Liver (tissue), 9 donors: Measurements from ENCODE around the gene SPATS2L. TPM values are rescaled to one million over a fixed set of nuclear protein-coding genes. Genes with fewer than 3 reads are reported as not detected.

ENCODE experiments used
- DNase-seq: peaks from one replicate; pipeline ENCODE4 v3.0.0-alpha.2; 2017; ENCODE audit warnings: low spot score
- H3K27ac ChIP-seq, 2 donors: one replicate each; pipeline ENCODE4 v1.7.0; 2013; ENCODE audit warnings: inconsistent platforms in 2 of 2, low read length in 2 of 2, control low read depth in 1 of 2, low read depth in 1 of 2, mild to moderate bottlenecking in 1 of 2
- H3K27me3 ChIP-seq, 4 donors: one replicate each; pipeline versions ENCODE4 v1.6.1 to v1.7.0; 2013; ENCODE audit warnings: low read length in 3 of 4, inconsistent platforms in 1 of 4, mild to moderate bottlenecking in 1 of 4, moderate library complexity in 1 of 4; ENCODE audit not compliant: control insufficient read depth in 4 of 4, insufficient read depth in 4 of 4
- H3K36me3 ChIP-seq, 4 donors: one replicate each; pipeline versions ENCODE4 v1.6.1 to v1.7.0; 2013; ENCODE audit warnings: low read length in 3 of 4, mild to moderate bottlenecking in 3 of 4, low read depth in 1 of 4, moderate library complexity in 1 of 4; ENCODE audit not compliant: control insufficient read depth in 4 of 4, insufficient read depth in 3 of 4
- H3K4me1 ChIP-seq, 4 donors: one replicate each; pipeline versions ENCODE4 v1.6.1 to v1.7.0; 2013; ENCODE audit warnings: low read length in 3 of 4, mild to moderate bottlenecking in 3 of 4, moderate library complexity in 1 of 4; ENCODE audit not compliant: control insufficient read depth in 4 of 4, insufficient read depth in 4 of 4
- H3K4me3 ChIP-seq, 3 donors: one replicate each; pipeline versions ENCODE4 v1.6.1 to v1.7.0; 2013; ENCODE audit warnings: low read length in 3 of 3, control low read depth in 1 of 3, low read depth in 1 of 3, mild to moderate bottlenecking in 1 of 3
- H3K9ac ChIP-seq, 2 donors: one replicate each; pipeline ENCODE4 v1.7.0; 2013; ENCODE audit warnings: low read length in 2 of 2, mild to moderate bottlenecking in 2 of 2, moderate library complexity in 2 of 2, control low read depth in 1 of 2, low read depth in 1 of 2
- H3K9me3 ChIP-seq, 4 donors: one replicate each; pipeline versions ENCODE4 v1.6.1 to v1.7.0; 2013; ENCODE audit warnings: low read length in 3 of 4; ENCODE audit not compliant: control insufficient read depth in 4 of 4
- ATF3 ChIP-seq: IDR thresholded peaks from 2 replicates; pipeline ENCODE4 v1.6.1; 2016; ENCODE audit warnings: antibody characterized with exemption
- CTCF ChIP-seq: fragments of 150-350 bp; IDR thresholded peaks from 2 replicates; pipeline ENCODE4 v1.5.1; 2017; ENCODE audit warnings: improper control_type of control experiment, low read depth, low read length; ENCODE audit not compliant: missing input control
- EGR1 ChIP-seq, 2 donors: IDR thresholded peaks; 2 replicates each; pipeline ENCODE4 v1.6.1; 2016 to 2018; ENCODE audit warnings: antibody characterized with exemption in 2 of 2, low read depth in 2 of 2
- FOXA1 ChIP-seq: IDR thresholded peaks from 2 replicates; pipeline ENCODE4 v1.6.1; 2016; ENCODE audit warnings: antibody characterized with exemption
- FOXA2 ChIP-seq: IDR thresholded peaks from 2 replicates; pipeline ENCODE4 v1.6.1; 2016; ENCODE audit warnings: antibody characterized with exemption
- GABPA ChIP-seq, 2 donors: IDR thresholded peaks in 1 of 2; conservative IDR thresholded peaks in 1 of 2; 2 replicates each; pipeline ENCODE4 v1.6.1; 2016; ENCODE audit warnings: antibody characterized with exemption in 2 of 2, mild to moderate bottlenecking in 1 of 2, moderate library complexity in 1 of 2
- HNF4A ChIP-seq, 2 donors: conservative IDR thresholded peaks; 2 replicates each; pipeline ENCODE4 v1.6.1; 2016; ENCODE audit warnings: antibody characterized with exemption in 2 of 2, mild to moderate bottlenecking in 2 of 2
- HNF4G ChIP-seq: IDR thresholded peaks from 2 replicates; pipeline ENCODE4 v1.6.1; 2016; ENCODE audit warnings: antibody characterized with exemption
- JUND ChIP-seq, 2 donors: IDR thresholded peaks; 2 replicates each; pipeline ENCODE4 v1.6.1; 2016; ENCODE audit warnings: antibody characterized with exemption in 2 of 2
- NR2F2 ChIP-seq: IDR thresholded peaks from 2 replicates; pipeline ENCODE4 v1.6.1; 2016; ENCODE audit warnings: antibody characterized with exemption
- RAD21 ChIP-seq, 2 donors: IDR thresholded peaks; 2 replicates each; pipeline ENCODE4 v1.6.1; 2016; ENCODE audit warnings: antibody characterized with exemption in 2 of 2, mild to moderate bottlenecking in 2 of 2
- REST ChIP-seq: IDR thresholded peaks from 2 replicates; pipeline ENCODE4 v1.6.1; 2016; ENCODE audit warnings: antibody characterized with exemption, mild to moderate bottlenecking
- RXRA ChIP-seq, 2 donors: IDR thresholded peaks; 2 replicates each; pipeline ENCODE4 v1.6.1; 2017 to 2018; ENCODE audit warnings: antibody characterized with exemption in 2 of 2, mild to moderate bottlenecking in 1 of 2
- SP1 ChIP-seq: IDR thresholded peaks from 2 replicates; pipeline ENCODE4 v1.6.1; 2018; ENCODE audit warnings: antibody characterized with exemption, mild to moderate bottlenecking
- TAF1 ChIP-seq: conservative IDR thresholded peaks from 2 replicates; pipeline ENCODE4 v1.6.1; 2016; ENCODE audit warnings: antibody characterized with exemption, mild to moderate bottlenecking
- YY1 ChIP-seq: IDR thresholded peaks from 2 replicates; pipeline ENCODE4 v1.6.1; 2016; ENCODE audit warnings: antibody characterized with exemption, mild to moderate bottlenecking
- WGBS: extraction: QIAGEN DNeasy Blood & Tissue Kit; methylation state at CpG from one replicate; pipeline ENCODE4 v1.1.7; 2013; 5-methylcytosine and 5-hydroxymethylcytosine counted together
- polyA plus RNA-seq, 2 donors: library from polyadenylated mRNA; stranded (reverse) in 1 of 2; unstranded in 1 of 2; fragments of 200-250 nt in 1 of 2; fragments of >200 nt in 1 of 2; fragmentation: Nextera tagmentation in 1 of 2; extraction: Ambion mirVana in 1 of 2; gene quantifications; one replicate each; pipeline versions ENCODE4 v1.2.1 to v1.2.3, GENCODE V29; 2013 to 2015
- total RNA-seq, 2 donors: library from RNA; depleted of rRNA; stranded (reverse); fragments of >200 nt; gene quantifications; one replicate each; pipeline ENCODE4 v1.2.3, GENCODE V29; 2014
- TF ChIP-seq, protein P1 (sequence below): IDR thresholded peaks from 2 replicates; pipeline ENCODE4 v1.6.1; 2016; ENCODE audit warnings: antibody characterized with exemption
- TF ChIP-seq, protein P2 (sequence below): IDR thresholded peaks from 2 replicates; pipeline ENCODE4 v1.6.1; 2016; ENCODE audit warnings: antibody characterized with exemption
- donor health status: healthy.
- donor health status: healthy.
- donor health status: healthy.
- donor health status: healthy.
- donor health status: healthy.

The SPATS2L gene
- total and polyA plus RNA-seq, 4 donors: 31.4 to 49.9 (median 42.4) TPM

DNA sequence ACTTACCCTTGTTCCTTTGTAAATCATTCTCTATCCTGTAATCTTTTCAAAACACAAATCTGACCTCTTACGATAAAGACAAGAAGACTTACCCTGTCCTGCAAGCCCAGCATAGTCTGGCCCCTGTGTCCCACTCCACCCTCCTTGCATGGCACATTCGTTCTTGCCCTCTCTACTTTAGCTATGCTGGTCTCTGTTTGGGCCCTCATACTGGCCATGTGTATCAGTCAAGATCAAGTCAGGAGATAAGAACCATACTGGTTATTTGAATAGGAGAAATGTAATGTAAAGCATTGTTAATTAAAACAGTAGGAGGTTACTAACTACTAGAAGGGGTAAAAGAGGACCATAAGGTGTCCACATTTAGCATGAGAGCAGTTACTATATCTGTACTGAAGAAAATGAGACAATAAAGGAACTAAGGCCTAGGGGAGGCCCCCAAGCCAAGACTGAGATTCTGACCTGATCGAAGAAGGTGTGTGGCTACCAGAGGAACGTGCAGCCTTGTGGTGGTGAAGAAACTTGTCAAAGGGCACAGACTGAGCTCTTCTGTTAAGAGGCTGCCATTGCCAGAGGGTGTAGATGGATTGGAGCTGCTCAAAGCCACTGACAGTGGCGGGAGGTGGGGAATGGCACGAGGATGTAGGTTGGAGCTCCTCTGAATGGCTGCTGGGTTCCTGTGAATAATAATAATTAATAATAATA, 122.6 kb downstream of the SPATS2L start:
- TF ChIP-seq CTCF: no peak
- TF ChIP-seq RXRA (IDR thresholded peaks at IDR 0.05): no peak
- TF ChIP-seq HNF4G: no peak
- TF ChIP-seq, protein P1, sequence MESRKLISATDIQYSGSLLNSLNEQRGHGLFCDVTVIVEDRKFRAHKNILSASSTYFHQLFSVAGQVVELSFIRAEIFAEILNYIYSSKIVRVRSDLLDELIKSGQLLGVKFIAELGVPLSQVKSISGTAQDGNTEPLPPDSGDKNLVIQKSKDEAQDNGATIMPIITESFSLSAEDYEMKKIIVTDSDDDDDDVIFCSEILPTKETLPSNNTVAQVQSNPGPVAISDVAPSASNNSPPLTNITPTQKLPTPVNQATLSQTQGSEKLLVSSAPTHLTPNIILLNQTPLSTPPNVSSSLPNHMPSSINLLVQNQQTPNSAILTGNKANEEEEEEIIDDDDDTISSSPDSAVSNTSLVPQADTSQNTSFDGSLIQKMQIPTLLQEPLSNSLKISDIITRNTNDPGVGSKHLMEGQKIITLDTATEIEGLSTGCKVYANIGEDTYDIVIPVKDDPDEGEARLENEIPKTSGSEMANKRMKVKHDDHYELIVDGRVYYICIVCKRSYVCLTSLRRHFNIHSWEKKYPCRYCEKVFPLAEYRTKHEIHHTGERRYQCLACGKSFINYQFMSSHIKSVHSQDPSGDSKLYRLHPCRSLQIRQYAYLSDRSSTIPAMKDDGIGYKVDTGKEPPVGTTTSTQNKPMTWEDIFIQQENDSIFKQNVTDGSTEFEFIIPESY: no peak
- no peak for TF ChIP-seq RAD21 (IDR thresholded peaks at IDR 0.05)
- TF ChIP-seq NR2F2: no peak
- TF ChIP-seq TAF1: no peak
- TF ChIP-seq GABPA (IDR thresholded peaks at IDR 0.05 in 1 of 2, conservative IDR thresholded peaks at IDR 0.05 in 1 of 2): no peak
- no peak for TF ChIP-seq FOXA1
- no peak for TF ChIP-seq FOXA2
- TF ChIP-seq SP1: no peak
- no peak for TF ChIP-seq YY1
- TF ChIP-seq HNF4A (conservative IDR thresholded peaks at IDR 0.05): no peak
- no peak for TF ChIP-seq JUND (IDR thresholded peaks at IDR 0.05)
- TF ChIP-seq, protein P2, sequence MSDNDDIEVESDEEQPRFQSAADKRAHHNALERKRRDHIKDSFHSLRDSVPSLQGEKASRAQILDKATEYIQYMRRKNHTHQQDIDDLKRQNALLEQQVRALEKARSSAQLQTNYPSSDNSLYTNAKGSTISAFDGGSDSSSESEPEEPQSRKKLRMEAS: no peak
- TF ChIP-seq ATF3: no peak
- WGBS: 96% methylated on average over 6 of the region's 6 CpGs
- no peak overlapping the region for H3K4me3 ChIP-seq
- no peaks in the 10 kb centered on the region for H3K4me1 ChIP-seq
- H3K36me3 ChIP-seq: peaks cover 2 to 21% (median 8%) of the 10 kb centered on the region in 4 donors
- H3K9me3 ChIP-seq: no peaks in the 10 kb centered on the region
- H3K27me3 ChIP-seq: no peaks in the 10 kb centered on the region
- no peak overlapping the region for H3K27ac ChIP-seq
- DNase-seq: no peak
- H3K9ac ChIP-seq: no peak overlapping the region

DNA sequence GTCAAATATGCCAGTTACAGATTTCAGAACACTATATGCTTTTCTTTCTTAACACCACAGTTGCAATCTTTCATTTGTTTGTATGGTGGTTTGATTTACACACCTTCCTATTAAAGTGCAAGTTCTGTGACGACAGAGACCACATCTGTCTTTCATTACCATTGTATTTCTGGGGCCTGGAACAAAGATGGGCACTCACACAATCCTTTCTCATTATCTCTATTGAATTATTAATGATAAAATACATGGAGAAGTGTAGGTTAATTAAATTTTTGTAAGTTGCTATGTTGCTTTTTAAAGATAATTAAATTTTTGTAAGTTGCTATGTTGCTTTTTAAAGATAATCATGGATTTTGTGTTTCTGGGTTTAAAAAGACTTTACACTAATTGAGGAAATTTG, 123.5 kb downstream of the SPATS2L start:
- Histone ChIP-seq H3K27me3 (no peaks in the 10 kb centered on the region), H3K9ac (no peak overlapping the region), H3K36me3 (peaks cover 2 to 17% (median 6%) of the 10 kb centered on the region in 4 donors), H3K27ac (no peak overlapping the region), H3K9me3 (no peaks in the 10 kb centered on the region), H3K4me1 (no peaks in the 10 kb centered on the region), H3K4me3 (no peak overlapping the region)
- no peak for DNase-seq
- WGBS: 95% methylated on average over 1 of the region's 1 CpG
- TF ChIP-seq EGR1 (IDR thresholded peaks at IDR 0.05; ENCODE audit: low read depth in 2 of 2): no peak
- no peak for TF ChIP-seq REST
- TF ChIP-seq RAD21 (IDR thresholded peaks at IDR 0.05): no peak
- TF ChIP-seq, protein P2: no peak
- TF ChIP-seq TAF1: no peak
- no peak for TF ChIP-seq YY1
- no peak for TF ChIP-seq JUND (IDR thresholded peaks at IDR 0.05)
- TF ChIP-seq SP1: no peak
- TF ChIP-seq HNF4G: no peak
- no peak for TF ChIP-seq NR2F2
- no peak for TF ChIP-seq HNF4A (conservative IDR thresholded peaks at IDR 0.05)
- TF ChIP-seq RXRA (IDR thresholded peaks at IDR 0.05): no peak
- TF ChIP-seq FOXA2: no peak
- TF ChIP-seq CTCF: no peak
- TF ChIP-seq ATF3: no peak
- TF ChIP-seq FOXA1: no peak
